HG03025 (cell line): Measurements from ENCODE around the gene PAX5.

Source experiments
- ATAC-seq: cut with Tn5 transposase; IDR thresholded peaks from one replicate; pipeline ENCODE4 v1.9.1; 2021; ENCODE audit warnings: mild to moderate bottlenecking, moderate library complexity; ENCODE audit not compliant: unreplicated experiment, low FRiP score

Gene PAX5

GRCh38 chr9:36791222-36791950 is 242.7 kb downstream of the PAX5 start:
- ATAC-seq = no peak

- no peak for ATAC-seq
These were observed 244.2 kb downstream of the PAX5 start for GRCh38 chr9:36789886-36790285.

DNA sequence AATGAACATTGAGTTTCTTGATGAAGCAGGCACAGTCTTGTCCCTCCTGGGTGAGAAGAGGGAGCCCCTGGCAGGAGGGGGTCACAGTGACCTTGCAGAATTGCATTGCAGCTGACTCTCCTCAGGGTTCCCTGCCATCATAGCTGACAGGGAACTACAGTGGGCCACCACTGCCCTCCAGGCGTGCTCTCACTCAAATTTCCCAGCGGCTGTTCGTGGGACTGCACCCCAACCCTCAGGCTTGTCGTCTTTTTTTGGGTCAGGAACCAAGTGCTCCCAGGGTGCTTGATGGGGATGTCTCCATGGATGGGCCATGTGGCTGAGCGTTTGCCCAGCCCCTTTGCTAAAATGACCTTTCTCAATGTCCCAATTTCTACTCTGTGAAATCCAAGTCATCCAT is 245.5 kb downstream of the PAX5 start:
- ATAC-seq = no peak

DNA sequence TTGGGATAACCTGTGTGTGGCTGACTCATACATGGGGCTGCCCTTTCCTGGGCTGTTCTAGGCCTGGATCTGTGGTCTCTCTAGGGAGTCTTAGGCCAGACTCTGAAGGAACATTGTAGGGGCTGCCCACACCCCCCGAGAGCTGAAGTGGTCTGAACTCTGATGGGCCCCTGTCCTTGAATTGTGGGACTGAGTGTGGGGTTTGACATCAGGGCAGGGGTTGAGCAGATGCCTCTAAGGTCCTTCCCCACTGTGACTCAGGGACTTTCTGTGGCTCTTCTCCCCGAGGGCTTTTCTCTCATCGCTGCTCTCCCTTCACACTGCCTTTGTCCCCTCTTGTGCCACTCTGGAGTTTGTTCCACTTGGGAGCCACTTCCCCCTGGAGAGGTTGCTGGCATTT is 246.4 kb downstream of the PAX5 start:
- ATAC-seq = no peak
